ENCODE data around the gene KCNIP1.

Gene KCNIP1

DNA sequence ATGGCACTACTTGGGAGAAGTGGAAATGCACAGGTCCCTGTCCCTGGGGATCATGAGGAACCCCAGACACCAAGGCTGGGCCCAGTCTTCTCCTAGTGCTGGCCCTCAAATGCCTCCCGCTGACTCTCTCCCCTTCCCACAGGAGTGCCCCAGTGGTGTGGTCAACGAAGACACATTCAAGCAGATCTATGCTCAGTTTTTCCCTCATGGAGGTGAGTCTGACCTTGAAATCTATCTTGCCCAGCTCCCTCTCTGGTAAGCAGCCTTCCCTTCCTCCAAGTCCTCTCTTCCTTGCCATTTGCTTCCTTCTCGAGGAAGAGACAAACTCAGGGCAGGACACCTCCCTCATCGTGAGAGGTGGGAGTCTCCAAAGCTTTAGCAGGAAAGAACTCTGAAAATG, 216.4 kb downstream of the KCNIP1 start:
- Histone ChIP-seq H4K8ac (ENCODE audit: low read depth, low read length) (no peak overlapping the region), H2BK120ac (ENCODE audit: low read depth, low read length) (no peak overlapping the region), H2BK15ac (ENCODE audit: low read length) (no peak overlapping the region), H3K23ac (ENCODE audit: low read depth, low read length, poor library complexity) (no peak overlapping the region), H3K79me1 (ENCODE audit: low read depth, low read length) (no peaks in the 10 kb centered on the region), H2AFZ (ENCODE audit: low read length) (no peak overlapping the region), H3K18ac (ENCODE audit: low read length) (no peak overlapping the region), H3K36me3 (replicated peaks in 1 of 2; ENCODE audit: control insufficient read depth in 2 of 2, insufficient read depth in 2 of 2, low read length in 2 of 2) (no peaks in the 10 kb centered on the region), H3K4me3 (ENCODE audit: low read length in 2 of 2) (no peak overlapping the region), H3K27me3 (ENCODE audit: control insufficient read depth in 3 of 3, insufficient read depth in 3 of 3, low read depth in 1 of 3, low read length in 3 of 3) (peaks cover 0 to 8% (median 2%) of the 10 kb centered on the region in 3 experiments), H3K4me2 (ENCODE audit: insufficient read depth, low read length, poor library complexity, severe bottlenecking) (no peak overlapping the region), H3K14ac (ENCODE audit: low read length) (no peak overlapping the region), H2BK5ac (ENCODE audit: low read length) (no peak overlapping the region), H3K4ac (ENCODE audit: low read length) (no peak overlapping the region), H3K9ac (ENCODE audit: low read depth, low read length, poor library complexity) (no peak overlapping the region), H2AK5ac (ENCODE audit: low read depth, low read length) (no peak overlapping the region), H4K91ac (ENCODE audit: low read depth, low read length, poor library complexity) (no peak overlapping the region), H3K9me3 (replicated peaks in 1 of 2; ENCODE audit: control insufficient read depth in 2 of 2, insufficient read depth in 1 of 2, low read depth in 1 of 2, low read length in 2 of 2) (no peaks in the 10 kb centered on the region), H2BK12ac (ENCODE audit: low read length) (no peak overlapping the region), H3K27ac (replicated peaks; ENCODE audit: low read length) (no peak overlapping the region), H3K4me1 (ENCODE audit: control insufficient read depth in 2 of 2, insufficient read depth in 1 of 2, low read depth in 1 of 2, low read length in 2 of 2) (peaks cover 0 to 2% of the 10 kb centered on the region in 2 donors)
- DNase-seq (ENCODE audit: low spot score), result no peak
- no CpG with 5 or more reads among the region's 4 CpGs for WGBS, 2 donors (ENCODE audit: extremely low coverage in 2 of 2, insufficient read length in 2 of 2, insufficient replicate concordance in 1 of 2)

DNA sequence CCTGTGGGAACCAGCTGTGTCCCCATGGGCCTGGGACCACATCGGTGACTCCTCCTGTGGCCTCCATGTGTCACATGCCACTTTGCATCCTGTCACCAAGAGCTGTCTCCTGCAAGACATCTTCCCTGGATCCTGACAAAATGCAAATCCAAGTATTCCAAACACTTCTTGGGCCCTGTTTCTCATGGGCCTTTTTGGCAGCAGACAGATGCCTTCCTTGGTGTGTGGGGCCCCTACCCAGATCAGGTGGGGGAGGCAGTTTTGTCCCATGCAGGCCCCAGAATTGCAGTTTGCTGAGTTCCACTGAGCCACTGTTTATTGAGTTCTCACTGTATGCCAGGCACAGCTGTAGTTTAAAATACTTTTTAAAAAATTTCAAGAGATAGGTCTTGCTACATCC, 217.2 kb downstream of the KCNIP1 start:
- Histone ChIP-seq H3K4me3 (ENCODE audit: low read length in 2 of 2) (no peak overlapping the region), H3K27me3 (ENCODE audit: control insufficient read depth in 3 of 3, insufficient read depth in 3 of 3, low read depth in 1 of 3, low read length in 3 of 3) (peaks cover 0 to 8% (median 2%) of the 10 kb centered on the region in 3 experiments), H2BK15ac (ENCODE audit: low read length) (no peak overlapping the region), H3K36me3 (replicated peaks in 1 of 2; ENCODE audit: control insufficient read depth in 2 of 2, insufficient read depth in 2 of 2, low read length in 2 of 2) (no peaks in the 10 kb centered on the region), H2BK120ac (ENCODE audit: low read depth, low read length) (no peak overlapping the region), H3K4me2 (ENCODE audit: insufficient read depth, low read length, poor library complexity, severe bottlenecking) (no peak overlapping the region), H3K23ac (ENCODE audit: low read depth, low read length, poor library complexity) (no peak overlapping the region), H3K27ac (replicated peaks; ENCODE audit: low read length) (no peak overlapping the region), H2AK5ac (ENCODE audit: low read depth, low read length) (no peak overlapping the region), H4K91ac (ENCODE audit: low read depth, low read length, poor library complexity) (no peak overlapping the region), H3K4ac (ENCODE audit: low read length) (no peak overlapping the region), H4K8ac (ENCODE audit: low read depth, low read length) (no peak overlapping the region), H3K79me1 (ENCODE audit: low read depth, low read length) (no peaks in the 10 kb centered on the region), H3K4me1 (ENCODE audit: control insufficient read depth in 2 of 2, insufficient read depth in 1 of 2, low read depth in 1 of 2, low read length in 2 of 2) (peaks cover 0 to under 1% of the 10 kb centered on the region in 2 donors), H3K18ac (ENCODE audit: low read length) (no peak overlapping the region), H3K14ac (ENCODE audit: low read length) (no peak overlapping the region), H3K9me3 (replicated peaks in 1 of 2; ENCODE audit: control insufficient read depth in 2 of 2, insufficient read depth in 1 of 2, low read depth in 1 of 2, low read length in 2 of 2) (no peaks in the 10 kb centered on the region), H3K9ac (ENCODE audit: low read depth, low read length, poor library complexity) (no peak overlapping the region), H2BK5ac (ENCODE audit: low read length) (no peak overlapping the region), H2AFZ (ENCODE audit: low read length) (no peak overlapping the region), H2BK12ac (ENCODE audit: low read length) (no peak overlapping the region)
- no peak for DNase-seq (ENCODE audit: low spot score)
- WGBS, 2 donors (ENCODE audit: extremely low coverage in 2 of 2, insufficient read length in 2 of 2, insufficient replicate concordance in 1 of 2), result no CpG with 5 or more reads among the region's 1 CpG

DNA sequence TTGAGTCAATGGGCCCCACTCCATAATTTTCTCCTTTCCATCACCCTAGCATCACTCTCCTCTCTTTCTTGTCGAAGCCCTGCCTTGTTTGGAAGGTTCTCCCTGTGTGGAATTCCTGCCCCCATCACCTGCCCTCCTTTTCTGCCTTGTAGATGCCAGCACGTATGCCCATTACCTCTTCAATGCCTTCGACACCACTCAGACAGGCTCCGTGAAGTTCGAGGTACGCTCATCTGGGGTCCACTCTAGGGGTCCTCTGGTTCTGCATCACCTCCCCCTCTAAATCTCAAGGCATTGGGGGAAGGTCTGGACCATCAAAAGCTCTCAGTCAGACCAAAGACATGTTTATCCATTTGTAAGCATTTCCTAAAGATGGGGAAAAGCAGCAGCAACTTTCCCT, 217.9 kb downstream of the KCNIP1 start:
- H2BK15ac ChIP-seq (ENCODE audit: low read length), result no peak overlapping the region
- H3K79me1 ChIP-seq (ENCODE audit: low read depth, low read length), result no peaks in the 10 kb centered on the region
- no peak overlapping the region for H3K4me2 ChIP-seq (ENCODE audit: insufficient read depth, low read length, poor library complexity, severe bottlenecking)
- H2AK5ac ChIP-seq (ENCODE audit: low read depth, low read length), result no peak overlapping the region
- H3K23ac ChIP-seq (ENCODE audit: low read depth, low read length, poor library complexity), result no peak overlapping the region
- no peak overlapping the region for H2BK120ac ChIP-seq (ENCODE audit: low read depth, low read length)
- H3K14ac ChIP-seq (ENCODE audit: low read length), result peak overlapping the region; percentile 48
- no peak overlapping the region for H3K18ac ChIP-seq (ENCODE audit: low read length)
- no peaks in the 10 kb centered on the region for H3K9me3 ChIP-seq (replicated peaks in 1 of 2; ENCODE audit: control insufficient read depth in 2 of 2, insufficient read depth in 1 of 2, low read depth in 1 of 2, low read length in 2 of 2)
- H2BK12ac ChIP-seq (ENCODE audit: low read length), result no peak overlapping the region
- H3K4me3 ChIP-seq (ENCODE audit: low read length in 2 of 2), result no peak overlapping the region
- no CpG with 5 or more reads among the region's 6 CpGs for WGBS, 2 donors (ENCODE audit: extremely low coverage in 2 of 2, insufficient read length in 2 of 2, insufficient replicate concordance in 1 of 2)
- DNase-seq (ENCODE audit: low spot score), result no peak
- H3K4me1 ChIP-seq (ENCODE audit: control insufficient read depth in 2 of 2, insufficient read depth in 1 of 2, low read depth in 1 of 2, low read length in 2 of 2), result no peaks in the 10 kb centered on the region
- H4K91ac ChIP-seq (ENCODE audit: low read depth, low read length, poor library complexity), result no peak overlapping the region
- H3K27ac ChIP-seq (replicated peaks; ENCODE audit: low read length), result no peak overlapping the region
- no peak overlapping the region for H2AFZ ChIP-seq (ENCODE audit: low read length)
- H4K8ac ChIP-seq (ENCODE audit: low read depth, low read length), result no peak overlapping the region
- no peak overlapping the region for H3K9ac ChIP-seq (ENCODE audit: low read depth, low read length, poor library complexity)
- no peak overlapping the region for H2BK5ac ChIP-seq (ENCODE audit: low read length)
- H3K4ac ChIP-seq (ENCODE audit: low read length), result no peak overlapping the region
- H3K27me3 ChIP-seq (ENCODE audit: control insufficient read depth in 3 of 3, insufficient read depth in 3 of 3, low read depth in 1 of 3, low read length in 3 of 3), result peaks cover 0 to 8% (median 2%) of the 10 kb centered on the region in 3 experiments
- no peaks in the 10 kb centered on the region for H3K36me3 ChIP-seq (replicated peaks in 1 of 2; ENCODE audit: control insufficient read depth in 2 of 2, insufficient read depth in 2 of 2, low read length in 2 of 2)

DNA sequence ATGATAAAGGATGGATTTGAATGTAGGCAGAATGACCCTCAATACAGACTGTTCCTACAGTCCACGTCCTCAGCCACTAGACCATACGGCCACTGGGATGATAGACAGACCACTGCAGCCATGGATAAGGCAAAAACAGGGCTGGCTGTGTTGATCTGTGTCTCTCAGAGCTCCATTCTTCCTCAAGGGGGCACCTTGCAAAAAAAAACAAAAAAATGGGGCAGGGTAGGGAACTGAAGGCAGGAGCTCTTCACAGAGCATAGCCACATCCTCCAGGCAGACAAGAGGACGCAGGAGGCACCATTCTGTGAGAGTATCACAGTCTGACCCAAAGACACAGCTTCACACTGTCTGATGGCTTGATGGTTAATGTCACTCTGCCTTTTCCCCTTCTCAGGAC, 218.5 kb downstream of the KCNIP1 start:
- no peak overlapping the region for H3K14ac ChIP-seq (ENCODE audit: low read length)
- H3K27me3 ChIP-seq (ENCODE audit: control insufficient read depth in 3 of 3, insufficient read depth in 3 of 3, low read depth in 1 of 3, low read length in 3 of 3), result peaks cover 0 to 4% (median 2%) of the 10 kb centered on the region in 3 experiments
- H2BK12ac ChIP-seq (ENCODE audit: low read length), result no peak overlapping the region
- H3K4me1 ChIP-seq (ENCODE audit: control insufficient read depth in 2 of 2, insufficient read depth in 1 of 2, low read depth in 1 of 2, low read length in 2 of 2), result no peaks in the 10 kb centered on the region
- H2AK5ac ChIP-seq (ENCODE audit: low read depth, low read length), result no peak overlapping the region
- no peak overlapping the region for H3K4ac ChIP-seq (ENCODE audit: low read length)
- H3K23ac ChIP-seq (ENCODE audit: low read depth, low read length, poor library complexity), result no peak overlapping the region
- H3K4me3 ChIP-seq (ENCODE audit: low read length in 2 of 2), result no peak overlapping the region
- H2BK120ac ChIP-seq (ENCODE audit: low read depth, low read length), result no peak overlapping the region
- no peak overlapping the region for H2BK15ac ChIP-seq (ENCODE audit: low read length)
- no peak overlapping the region for H3K18ac ChIP-seq (ENCODE audit: low read length)
- no peak overlapping the region for H4K8ac ChIP-seq (ENCODE audit: low read depth, low read length)
- no peak overlapping the region for H3K27ac ChIP-seq (replicated peaks; ENCODE audit: low read length)
- H4K91ac ChIP-seq (ENCODE audit: low read depth, low read length, poor library complexity), result no peak overlapping the region
- no peak overlapping the region for H2AFZ ChIP-seq (ENCODE audit: low read length)
- no peak overlapping the region for H2BK5ac ChIP-seq (ENCODE audit: low read length)
- no peaks in the 10 kb centered on the region for H3K79me1 ChIP-seq (ENCODE audit: low read depth, low read length)
- no CpG with 5 or more reads among the region's 3 CpGs for WGBS, 2 donors (ENCODE audit: extremely low coverage in 2 of 2, insufficient read length in 2 of 2, insufficient replicate concordance in 1 of 2)
- H3K9me3 ChIP-seq (replicated peaks in 1 of 2; ENCODE audit: control insufficient read depth in 2 of 2, insufficient read depth in 1 of 2, low read depth in 1 of 2, low read length in 2 of 2), result no peaks in the 10 kb centered on the region
- no peaks in the 10 kb centered on the region for H3K36me3 ChIP-seq (replicated peaks in 1 of 2; ENCODE audit: control insufficient read depth in 2 of 2, insufficient read depth in 2 of 2, low read length in 2 of 2)
- no peak for DNase-seq (ENCODE audit: low spot score)
- H3K9ac ChIP-seq (ENCODE audit: low read depth, low read length, poor library complexity), result no peak overlapping the region
- H3K4me2 ChIP-seq (ENCODE audit: insufficient read depth, low read length, poor library complexity, severe bottlenecking), result no peak overlapping the region

Data from neuronal stem cell (in vitro differentiated cells).